Neutrophil (primary cell): ENCODE data around the gene ISCU.

Experiments used
- H3K27ac ChIP-seq: fragments of 200-600 bp; sonication (generic); 2 replicates; pipeline ENCODE4 v1.5.1; 2016; ENCODE audit warnings: mild to moderate bottlenecking, moderate library complexity
- H3K27me3 ChIP-seq: fragments of 200-600 bp; sonication (generic); 2 replicates; pipeline ENCODE4 v1.6.0; 2016; ENCODE audit warnings: mild to moderate bottlenecking
- H3K36me3 ChIP-seq: fragments of 200-600 bp; sonication (generic); 2 replicates; pipeline ENCODE4 v1.5.1; 2017
- H3K4me1 ChIP-seq, 2 experiments: fragments of 200-600 bp in 1 of 2; sonication (generic) in 1 of 2; 1 replicate in 1 of 2; 2 replicates in 1 of 2; pipeline versions ENCODE4 v1.5.1 to v1.6.1; 2013 to 2016; ENCODE audit warnings: low read depth in 1 of 2, low read length in 1 of 2, mild to moderate bottlenecking in 1 of 2, moderate library complexity in 1 of 2; ENCODE audit not compliant: control insufficient read depth in 1 of 2, insufficient read depth in 1 of 2
- H3K4me3 ChIP-seq, 2 experiments: fragments of 200-600 bp in 1 of 2; sonication (generic) in 1 of 2; 1 replicate in 1 of 2; 2 replicates in 1 of 2; pipeline ENCODE4 v1.5.1; 2013 to 2016; ENCODE audit warnings: low read depth in 1 of 2, low read length in 1 of 2, mild to moderate bottlenecking in 1 of 2, moderate library complexity in 1 of 2
- H3K9me3 ChIP-seq: fragments of 200-600 bp; sonication (generic); 2 replicates; pipeline ENCODE4 v1.5.1; 2016
- CTCF ChIP-seq: fragments of 200-600 bp; sonication (generic); IDR thresholded peaks from 2 replicates; pipeline ENCODE4 v1.5.1; 2016; ENCODE audit warnings: antibody characterized with exemption

The ISCU gene

GRCh38 chr12:108598553-108599250, 36.3 kb downstream of the ISCU start:
- Histone ChIP-seq H3K9me3 (no peaks in the 10 kb centered on the region), H3K36me3 (no peaks in the 10 kb centered on the region), H3K27ac (no peak overlapping the region), H3K27me3 (peaks cover 8% of the 10 kb centered on the region), H3K4me3 (no peak overlapping the region), H3K4me1 (no peaks in the 10 kb centered on the region)
- no peak for TF ChIP-seq CTCF

- H3K4me3 ChIP-seq: no peak overlapping the region
Measured at GRCh38 chr12:108599541-108599940, 37.1 kb downstream of the ISCU start.

GRCh38 chr12:108599948-108600701, 37.7 kb downstream of the ISCU start:
- Histone ChIP-seq H3K27ac (no peak overlapping the region), H3K36me3 (no peaks in the 10 kb centered on the region), H3K4me3 (no peak overlapping the region), H3K9me3 (no peaks in the 10 kb centered on the region), H3K4me1 (no peaks in the 10 kb centered on the region), H3K27me3 (peaks cover 8% of the 10 kb centered on the region)
- no peak for TF ChIP-seq CTCF

More at GRCh38 chr12:108599541-108599940, 37.1 kb downstream of the ISCU start:
- no peak for TF ChIP-seq CTCF
- Histone ChIP-seq H3K27me3 (peaks cover 8% of the 10 kb centered on the region), H3K27ac (no peak overlapping the region), H3K36me3 (no peaks in the 10 kb centered on the region), H3K9me3 (no peaks in the 10 kb centered on the region), H3K4me1 (no peaks in the 10 kb centered on the region)

GRCh38 chr12:108600702-108601007, 38.3 kb downstream of the ISCU start:
- H3K4me1 ChIP-seq: no peaks in the 10 kb centered on the region
- H3K9me3 ChIP-seq: no peaks in the 10 kb centered on the region
- H3K27me3 ChIP-seq: peaks cover 8% of the 10 kb centered on the region
- no peak overlapping the region for H3K27ac ChIP-seq
- no peak for TF ChIP-seq CTCF
- no peaks in the 10 kb centered on the region for H3K36me3 ChIP-seq
- H3K4me3 ChIP-seq: no peak overlapping the region

GRCh38 chr12:108602209-108602705, 39.9 kb downstream of the ISCU start:
- Histone ChIP-seq H3K4me1 (no peaks in the 10 kb centered on the region), H3K36me3 (no peaks in the 10 kb centered on the region), H3K9me3 (no peaks in the 10 kb centered on the region)

More at GRCh38 chr12:108602209-108602705, 39.9 kb downstream of the ISCU start:
- Histone ChIP-seq H3K27me3 (peaks cover 8% of the 10 kb centered on the region), H3K4me3 (no peak overlapping the region), H3K27ac (no peak overlapping the region)
- no peak for TF ChIP-seq CTCF
